HG03521 (cell line): Measurements from ENCODE around the gene PRKN.
"Not testable (repeated sequence)": the region's sequence is repeated elsewhere in the genome, so short reads cannot be mapped to it uniquely, and the experiment has no call there.

Source experiments
- ATAC-seq: cut with Tn5 transposase; IDR thresholded peaks from one replicate; pipeline ENCODE4 v1.9.1; 2021; ENCODE audit warnings: mild to moderate bottlenecking, moderate library complexity; ENCODE audit not compliant: unreplicated experiment

PRKN gene

GRCh38 chr6:162468326-162468725 is 259.2 kb downstream of the PRKN start:
- ATAC-seq: no peak

GRCh38 chr6:162467679-162468078 is 259.9 kb downstream of the PRKN start:
- no peak for ATAC-seq

- no peak for ATAC-seq
Observed at GRCh38 chr6:162463576-162463975, 264.0 kb downstream of the PRKN start.

- ATAC-seq: no peak
Observed at GRCh38 chr6:162459985-162460384, 267.6 kb downstream of the PRKN start.

- no peak for ATAC-seq
Observed at GRCh38 chr6:162450358-162450757, 277.2 kb downstream of the PRKN start.

GRCh38 chr6:162448294-162448693 is 279.3 kb downstream of the PRKN start:
- no peak for ATAC-seq

GRCh38 chr6:162443101-162443500 is 284.5 kb downstream of the PRKN start:
- ATAC-seq: no peak

GRCh38 chr6:162442687-162443086 is 284.9 kb downstream of the PRKN start:
- ATAC-seq: no peak

GRCh38 chr6:162441991-162442390 is 285.6 kb downstream of the PRKN start:
- ATAC-seq: no peak

GRCh38 chr6:162438980-162439379 is 288.6 kb downstream of the PRKN start:
- no peak for ATAC-seq

- ATAC-seq: no peak
Observed at GRCh38 chr6:162435071-162435470, 292.5 kb downstream of the PRKN start.

- ATAC-seq: no peak
Observed at GRCh38 chr6:162421004-162421403, 306.6 kb downstream of the PRKN start.

- ATAC-seq: no peak
Observed at GRCh38 chr6:162416831-162417537, 310.6 kb downstream of the PRKN start.

- ATAC-seq: no peak
Observed at GRCh38 chr6:162416307-162416706, 311.3 kb downstream of the PRKN start.

GRCh38 chr6:162409741-162410691 is 317.6 kb downstream of the PRKN start:
- ATAC-seq: no peak

GRCh38 chr6:162408826-162409535 is 318.6 kb downstream of the PRKN start:
- ATAC-seq: no peak

- ATAC-seq: no peak
Observed at GRCh38 chr6:162404951-162405350, 322.6 kb downstream of the PRKN start.

- ATAC-seq: no peak
Observed at GRCh38 chr6:162403031-162403430, 324.5 kb downstream of the PRKN start.

- no peak for ATAC-seq
Observed at GRCh38 chr6:162395181-162395580, 332.4 kb downstream of the PRKN start.

GRCh38 chr6:162390961-162391811 is 336.4 kb downstream of the PRKN start:
- ATAC-seq: not testable (repeated sequence)
